ENCODE results near the gene MGA. TPM values are rescaled to one million over a fixed set of nuclear protein-coding genes. Genes with fewer than 3 reads are reported as not detected.

The MGA gene
- total and polyA plus RNA-seq, 2 experiments from 2014 or later, result 42.6 to 58.9 TPM

- no peak for TF ChIP-seq REST (IDR thresholded peaks at IDR 0.05; ENCODE audit: unreplicated experiment)
- TF ChIP-seq ZNF462 (CRISPR knock-in tag; IDR thresholded peaks at IDR 0.05), result no peak
- TF ChIP-seq EZH2 (IDR thresholded peaks at IDR 0.05; ENCODE audit: low read depth, unreplicated experiment), result no peak
- TF ChIP-seq JUNB (IDR thresholded peaks at IDR 0.05; ENCODE audit: unreplicated experiment), result no peak
- no peak for TF ChIP-seq NANOG (IDR thresholded peaks at IDR 0.05; ENCODE audit: borderline replicate concordance)
Measured at GRCh38 chr15:41773332-41773728, 113.1 kb downstream of the MGA start (continued).

GRCh38 chr15:41773729-41774061 is 113.5 kb downstream of the MGA start:
- Mint-ChIP-seq H3K36me3 (ENCODE audit: low read depth) (no peaks in the 10 kb centered on the region), H3K4me3 (peak overlapping the region; percentile 86), H3K4me1 (peaks cover 37% of the 10 kb centered on the region), H3K27ac (peak overlapping the region; percentile 99), H3K9me3 (no peaks in the 10 kb centered on the region), H3K27me3 (ENCODE audit: insufficient read depth, low read depth, poor library complexity) (peaks cover 2% of the 10 kb centered on the region)
- ATAC-seq (no peak), DNase-seq (ENCODE audit: low spot score) (no peak)
- Histone ChIP-seq H4K20me1 (replicated peaks; ENCODE audit: insufficient read depth) (no peaks in the 10 kb centered on the region; the same call in 1 of the 2 replicates), H3K4me1 (ENCODE audit: insufficient read depth) (peaks cover 27% of the 10 kb centered on the region), H3K4me3 (peak overlapping the region; percentile 49), H3K27ac (ENCODE audit: low read depth) (peak overlapping the region; percentile 95), H2AFZ (no peak overlapping the region), H3K36me3 (ENCODE audit: insufficient read depth) (no peaks in the 10 kb centered on the region), H3K27me3 (ENCODE audit: insufficient read depth) (no peaks in the 10 kb centered on the region), H3F3A (replicated peaks; ENCODE audit: low read depth) (peaks cover 15% of the 10 kb centered on the region), H3K79me2 (replicated peaks; ENCODE audit: insufficient read depth) (peaks cover 8% of the 10 kb centered on the region), H3K9me2 (ENCODE audit: insufficient read depth) (no peaks in the 10 kb centered on the region), H3K4me2 (peak overlapping the region; percentile 72)
- TF ChIP-seq POLR2AphosphoS5 (IDR thresholded peaks at IDR 0.05; ENCODE audit: low read depth), result no peak
- TF ChIP-seq EZH2phosphoT487 (IDR thresholded peaks at IDR 0.05; ENCODE audit: unreplicated experiment), result no peak
- TF ChIP-seq ETS1 (IDR thresholded peaks at IDR 0.05), result no peak
- TF ChIP-seq NANOG (IDR thresholded peaks at IDR 0.05; ENCODE audit: borderline replicate concordance), result no peak
- TF ChIP-seq STAT1 (IDR thresholded peaks at IDR 0.05; ENCODE audit: unreplicated experiment), result no peak
